Stimulated activated CD4-positive, alpha-beta T cell treated with anti-CD3 and anti-CD28 coated beads, TNF-alpha, amount 100 ng/mL, for 4 hours (primary cell): ENCODE measurements around the gene NAA60.
"Not testable (repeated sequence)": the region's sequence is repeated elsewhere in the genome, so short reads cannot be mapped to it uniquely, and the experiment has no call there.

Source experiments
- DNase-seq, 3 experiments: peaks; one replicate each; pipeline ENCODE4 v3.0.0-alpha.2; 2020; ENCODE audit warnings: low read depth in 3 of 3

The NAA60 gene

GRCh38 chr16:3482659-3483241, 39.3 kb downstream of the NAA60 start:
- DNase-seq, result no peak

- no peak for DNase-seq
Measured at GRCh38 chr16:3484318-3485096, 41.0 kb downstream of the NAA60 start.

DNA sequence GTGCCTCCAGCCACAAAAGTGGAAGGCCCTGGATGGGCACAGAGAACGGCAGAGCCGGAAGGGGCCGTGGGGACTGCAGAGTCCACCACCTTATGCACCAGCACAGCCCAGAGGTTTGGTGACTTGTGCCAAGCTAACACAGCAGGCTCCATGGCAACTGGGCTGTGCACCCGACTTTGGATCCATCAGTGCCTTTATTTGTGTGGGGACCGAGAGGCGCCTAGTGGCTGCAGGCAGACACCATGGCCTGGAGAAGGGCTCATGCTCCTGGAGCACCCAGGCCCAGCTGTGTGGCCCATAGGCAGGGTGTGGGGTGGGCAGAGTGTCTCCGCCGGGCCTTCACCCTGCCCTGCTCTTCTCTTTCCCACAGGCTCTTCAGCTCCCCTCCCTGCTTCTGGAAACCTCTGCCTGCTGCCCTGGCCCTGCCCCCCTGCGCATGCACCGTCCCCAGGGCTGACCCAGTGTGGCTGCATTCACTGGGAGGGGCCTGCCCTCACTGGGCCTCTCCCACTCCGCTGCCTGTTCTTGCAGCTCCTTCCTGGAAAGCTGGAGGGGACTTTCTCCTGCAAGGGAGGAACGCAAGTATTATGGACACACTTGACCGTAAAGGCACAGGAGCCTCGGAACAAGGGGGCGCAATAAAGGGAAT, 41.7 kb downstream of the NAA60 start:
- DNase-seq, result no peak

DNA sequence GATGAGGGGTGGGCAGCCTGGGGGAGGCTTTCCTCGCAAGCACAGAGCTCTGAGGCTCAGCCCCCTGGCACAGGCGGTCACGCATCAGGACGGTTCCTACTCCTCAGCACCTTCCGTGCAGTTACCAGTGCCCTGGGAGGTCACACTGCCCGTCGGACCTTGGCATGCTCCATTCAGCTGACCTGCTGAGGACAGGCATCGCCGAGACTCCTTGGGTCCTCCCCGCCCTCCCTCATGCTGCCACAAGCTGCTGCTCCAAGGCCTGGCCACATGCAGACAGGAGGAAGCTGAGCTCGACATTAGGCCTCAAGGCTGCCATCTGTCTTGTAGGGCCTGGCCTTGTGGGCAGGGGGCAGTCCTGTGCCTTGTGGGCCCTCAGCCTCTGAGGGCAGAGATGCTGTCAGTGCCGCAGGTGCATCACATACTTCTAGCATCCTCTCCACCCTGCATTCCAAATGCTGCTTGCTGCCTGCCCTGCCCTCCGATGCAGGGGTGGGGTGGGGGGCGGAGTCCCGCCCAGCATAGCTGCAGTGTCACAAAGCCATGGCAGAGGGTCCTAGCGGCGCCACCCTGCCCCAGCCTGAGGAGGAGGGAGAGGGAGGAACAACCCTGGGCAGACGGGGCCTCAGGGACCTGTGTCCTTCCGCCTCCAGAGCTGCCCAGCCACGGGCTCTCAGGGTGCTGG, 42.5 kb downstream of the NAA60 start:
- DNase-seq, result no peak

DNA sequence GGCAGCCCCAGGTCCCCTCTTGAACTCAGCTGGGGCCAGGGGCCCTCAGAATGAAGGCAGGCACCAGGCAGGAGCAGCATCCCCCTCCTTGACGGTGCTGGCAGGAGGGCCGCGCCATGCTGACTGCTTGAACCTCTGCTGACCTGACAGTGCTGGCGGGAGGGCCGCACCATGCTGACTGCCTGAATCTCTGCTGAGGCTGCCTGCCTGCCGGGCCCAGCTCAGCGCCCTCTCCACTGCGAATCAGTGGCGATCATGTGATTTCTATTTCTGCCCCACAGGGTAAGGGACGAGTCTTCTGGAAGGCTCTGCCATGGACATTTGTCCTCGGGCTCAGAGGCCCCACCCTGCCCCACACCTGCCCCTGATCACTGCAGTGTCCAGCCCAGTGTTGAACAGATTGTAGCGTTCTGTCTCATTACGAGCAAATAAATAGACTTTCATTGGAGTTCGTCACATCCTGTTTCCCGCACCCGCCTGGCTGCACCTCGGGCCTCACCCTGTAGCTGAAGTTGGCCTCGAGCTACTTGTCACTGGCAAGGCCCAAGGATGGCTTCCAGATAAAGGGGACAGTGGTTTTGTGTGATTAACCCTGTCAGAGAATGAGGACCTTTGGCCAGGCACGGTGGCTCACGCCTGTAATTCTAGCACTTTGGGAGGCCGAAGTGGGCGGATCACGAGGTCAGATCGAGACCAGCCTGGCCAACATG, 43.2 kb downstream of the NAA60 start:
- no peak for DNase-seq

GRCh38 chr16:3487521-3488410, 44.3 kb downstream of the NAA60 start:
- no peak for DNase-seq

DNA sequence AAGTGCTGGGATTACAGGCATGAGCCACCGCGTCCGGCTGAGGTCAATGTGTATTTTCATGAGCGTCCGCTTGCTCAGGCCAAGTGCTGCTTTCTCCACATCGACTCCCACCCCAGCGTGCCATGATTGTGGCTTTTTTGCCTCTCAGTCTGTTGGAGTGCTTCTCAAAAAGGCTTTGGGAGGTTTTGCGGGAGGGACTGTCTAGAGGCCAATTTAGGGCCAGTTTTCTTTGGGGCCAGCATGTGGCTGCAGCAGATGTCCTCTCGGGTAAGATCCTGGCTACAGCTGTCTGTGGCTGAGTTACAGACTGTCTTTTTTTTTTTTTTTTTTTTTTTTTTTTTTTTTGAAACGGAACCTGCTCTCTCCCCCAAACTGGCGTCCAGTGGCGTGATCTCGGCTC, 45.3 kb downstream of the NAA60 start:
- no peak for DNase-seq

GRCh38 chr16:3490911-3491629, 47.6 kb downstream of the NAA60 start:
- DNase-seq, result no peak

DNA sequence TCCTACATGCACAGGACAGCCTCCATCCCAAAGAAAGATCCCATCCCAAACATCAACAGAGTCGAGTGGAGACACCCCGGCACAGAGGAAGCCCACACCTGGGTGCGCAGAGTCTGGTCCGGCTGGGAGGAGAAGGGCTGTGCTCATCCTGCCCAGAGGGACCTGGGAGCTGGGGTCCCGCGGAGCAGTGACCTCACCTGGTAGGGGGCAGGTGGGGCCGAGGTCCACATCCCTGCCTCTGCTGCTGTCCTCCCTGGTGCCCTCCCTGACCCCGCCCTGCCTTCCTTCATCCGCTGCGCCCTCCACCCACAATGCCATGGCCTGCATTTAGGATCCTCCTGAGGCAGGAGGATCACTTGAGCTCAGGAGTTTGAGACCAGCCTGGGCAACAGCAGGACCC, 48.9 kb downstream of the NAA60 start:
- DNase-seq, result no peak

DNA sequence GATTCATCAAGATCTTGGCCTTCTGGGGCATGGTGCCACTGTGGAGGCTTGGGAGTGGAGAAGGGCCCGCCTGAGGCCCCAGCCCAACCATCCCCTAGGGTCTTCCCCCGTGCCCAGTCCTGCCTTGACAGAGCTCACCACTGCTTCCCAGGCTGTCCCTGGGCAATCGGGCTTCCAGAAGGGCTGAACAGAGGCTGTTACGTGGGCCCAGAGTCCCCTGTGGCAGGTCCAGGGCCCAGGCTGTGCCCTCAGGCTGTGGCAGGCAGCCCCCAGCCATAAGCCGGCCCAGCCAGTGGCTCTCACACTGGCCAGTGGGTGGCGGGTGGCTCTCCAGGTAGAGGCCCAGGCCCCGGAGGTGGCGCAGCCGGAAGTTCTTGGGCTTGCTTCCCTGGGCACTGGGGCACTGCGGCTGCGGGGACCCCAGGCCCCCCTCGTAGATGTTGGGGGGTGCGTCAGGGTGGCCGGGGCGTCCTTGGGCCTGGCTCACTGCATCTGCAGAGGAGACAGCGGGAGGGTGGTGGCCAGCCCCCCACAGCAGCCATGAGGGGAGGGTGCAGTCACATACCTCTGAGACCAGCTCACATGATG, 51.0 kb downstream of the NAA60 start:
- DNase-seq, result no peak

DNA sequence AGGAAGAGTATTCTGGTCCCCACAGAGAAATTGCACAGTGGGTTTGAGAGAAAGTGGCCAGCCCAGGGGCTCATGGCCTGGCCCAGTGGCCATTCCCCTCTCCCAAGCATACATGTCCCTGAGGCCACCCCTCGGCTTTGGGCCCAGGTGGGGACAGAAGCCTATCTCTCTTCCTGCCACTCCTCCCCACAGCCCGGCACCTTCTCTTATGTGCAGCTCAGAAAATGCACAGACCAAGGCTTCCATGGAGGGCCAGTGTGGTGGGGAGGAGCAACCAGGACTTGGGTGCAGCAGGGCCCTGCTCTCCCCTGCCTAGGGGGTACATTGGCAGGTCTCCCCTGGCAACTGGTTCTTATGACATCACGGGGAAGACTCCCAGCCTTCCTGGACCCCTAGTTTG, 51.7 kb downstream of the NAA60 start, which contains the start of gene C16orf90:
C16orf90 (minus strand) TSS at position 314 of the 400 bp plus-strand sequence; CDS start at position 246, 68 bp downstream.
- DNase-seq, result no peak

- DNase-seq, result no peak
Measured at GRCh38 chr16:3496386-3496785, 52.9 kb downstream of the NAA60 start.

- no peak for DNase-seq
Measured at GRCh38 chr16:3497771-3498170, 54.3 kb downstream of the NAA60 start.

GRCh38 chr16:3498988-3499387, 55.5 kb downstream of the NAA60 start:
- no peak for DNase-seq

DNA sequence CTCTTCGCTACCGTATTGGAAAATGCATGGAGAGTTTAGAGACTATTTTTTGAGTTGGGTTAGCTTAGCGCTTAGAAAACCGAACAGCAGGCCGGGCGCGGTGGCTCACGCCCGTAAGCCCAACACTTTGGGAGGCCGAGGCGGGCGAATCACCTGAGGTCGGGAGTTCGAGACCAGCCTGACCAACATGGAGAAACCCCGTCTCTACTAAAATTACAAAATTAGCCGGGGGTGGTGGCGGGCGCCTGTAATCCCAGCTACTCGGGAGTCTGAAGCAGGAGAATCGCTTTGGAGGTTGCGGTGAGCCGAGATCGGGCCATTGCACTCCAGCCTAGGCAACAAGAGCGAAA, 57.9 kb downstream of the NAA60 start:
- not testable (repeated sequence) for DNase-seq

DNA sequence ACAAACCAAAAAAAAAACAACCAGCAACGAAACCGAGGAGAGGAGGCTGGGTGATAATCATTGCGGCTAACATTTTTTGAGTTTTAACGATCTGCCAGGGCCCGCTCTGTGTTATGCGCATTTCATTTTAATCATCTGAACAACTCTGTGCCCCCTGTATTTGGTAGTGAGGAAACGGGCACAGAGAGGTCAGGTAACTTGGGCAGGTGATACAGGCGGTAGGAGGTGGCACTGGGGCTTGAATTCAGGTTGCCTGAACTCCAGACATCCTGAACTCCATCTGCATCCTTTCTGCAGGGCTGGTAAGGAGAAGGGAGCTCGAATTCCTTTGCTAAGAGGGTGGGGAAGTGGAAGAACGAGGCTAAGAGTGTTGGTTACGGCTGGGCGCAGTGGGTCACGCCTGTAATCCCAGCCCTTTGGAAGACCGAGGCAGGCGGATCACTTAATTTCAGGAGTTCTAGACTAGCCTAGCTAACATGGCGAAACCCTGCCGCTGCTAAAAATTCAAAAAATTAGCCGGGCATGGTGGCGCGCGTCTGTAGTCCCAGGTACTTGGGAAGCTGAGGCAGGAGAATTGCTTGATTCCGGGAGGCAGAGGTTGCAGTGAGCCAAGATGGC, 58.4 kb downstream of the NAA60 start:
- DNase-seq, result no peak

GRCh38 chr16:3503523-3503922, 60.0 kb downstream of the NAA60 start:
- peak in 2 of 3 experiments; percentile 26 to 37 for DNase-seq

DNA sequence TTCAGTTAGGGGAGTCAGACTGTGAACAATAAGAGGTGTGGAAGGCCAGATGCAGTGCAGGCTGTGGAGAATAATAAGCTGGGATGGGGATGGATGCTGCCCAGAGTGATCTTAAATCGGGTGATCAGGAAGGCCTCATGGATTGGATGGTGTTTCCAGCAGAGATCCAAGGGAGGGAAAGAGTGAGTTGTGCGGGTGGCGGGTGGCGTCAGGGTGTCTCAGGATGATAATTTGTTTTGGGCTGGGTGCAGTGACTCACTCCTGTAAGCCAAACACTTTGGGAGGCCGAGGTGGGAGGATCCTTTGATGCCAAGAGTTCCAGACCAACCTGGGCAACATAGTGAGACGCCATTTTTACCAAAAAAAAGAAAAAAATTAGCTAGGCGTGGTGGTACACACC, 65.3 kb downstream of the NAA60 start:
- DNase-seq, result no peak

DNA sequence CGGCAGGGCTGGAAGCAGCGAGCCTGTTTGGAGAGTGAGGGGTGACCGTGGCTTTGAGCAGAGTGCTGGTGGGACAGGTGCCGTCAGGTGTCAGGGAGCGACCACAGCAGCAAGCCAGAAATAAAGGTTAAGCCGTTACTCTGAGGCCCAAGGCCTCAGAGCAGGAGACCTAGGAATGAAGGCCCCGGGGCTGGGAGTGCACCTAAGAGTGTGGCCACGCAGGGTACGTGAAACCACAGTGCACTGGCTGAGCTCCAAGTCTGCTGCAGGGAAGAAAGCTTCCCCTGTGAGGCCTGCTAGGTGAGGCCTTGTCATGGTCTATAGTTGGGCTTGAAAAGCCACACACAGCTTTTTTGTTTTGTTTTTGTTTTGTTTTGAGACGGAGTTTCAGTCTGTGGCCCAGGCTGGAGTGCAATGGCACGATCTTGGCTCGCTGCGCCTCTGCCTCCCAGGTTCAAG, 66.0 kb downstream of the NAA60 start:
- DNase-seq, result peak in 2 of 3 experiments; percentile 18 to 42
